Transverse colon (tissue), 4 donors: ENCODE measurements around the gene CASP10. TPM values are rescaled to one million over a fixed set of nuclear protein-coding genes. Genes with fewer than 3 reads are reported as not detected.

ENCODE experiments used
- DNase-seq: peaks from one replicate; pipeline ENCODE4 v3.0.0-alpha.2; 2019
- H3K27ac ChIP-seq, 4 donors: fragments of 200-600 bp; sonication (generic); 2 replicates each; pipeline ENCODE4 v1.5.1; 2016 to 2018; ENCODE audit warnings: inconsistent platforms in 4 of 4
- H3K27me3 ChIP-seq: fragments of 200-600 bp; sonication (generic); 2 replicates; pipeline ENCODE4 v1.5.1; 2017; ENCODE audit warnings: inconsistent platforms
- H3K36me3 ChIP-seq, 4 donors: fragments of 200-600 bp; sonication (generic); 2 replicates each; pipeline ENCODE4 v1.5.1; 2017 to 2019; ENCODE audit warnings: inconsistent platforms in 4 of 4
- H3K4me1 ChIP-seq, 4 donors: fragments of 200-600 bp; sonication (generic); 2 replicates each; pipeline ENCODE4 v1.5.1; 2017 to 2020; ENCODE audit warnings: inconsistent platforms in 4 of 4
- H3K4me3 ChIP-seq, 4 donors: fragments of 200-600 bp; sonication (generic); 1 replicate in 1 of 4; 2 replicates in 3 of 4; pipeline versions ENCODE4 v1.5.1 to v1.6.1; 2017 to 2019; ENCODE audit warnings: inconsistent platforms in 4 of 4
- H3K9me3 ChIP-seq, 2 donors: fragments of 200-600 bp; sonication (generic); 2 replicates each; pipeline ENCODE4 v1.5.1; 2017 to 2019; ENCODE audit warnings: inconsistent platforms in 2 of 2
- EP300 ChIP-seq: sonication (generic); formaldehyde crosslinking; IDR thresholded peaks from one replicate; pipeline ENCODE4 v1.6.1; 2017; ENCODE audit warnings: antibody characterized with exemption, low read depth
- POLR2A ChIP-seq: fragments of 450-650 bp; IDR thresholded peaks from one replicate; pipeline ENCODE4 v1.6.1; 2016; ENCODE audit warnings: antibody characterized with exemption, mild to moderate bottlenecking, moderate library complexity
- POLR2AphosphoS5 ChIP-seq, 3 donors: sonication (generic); formaldehyde crosslinking; IDR thresholded peaks; one replicate each; pipeline ENCODE4 v1.6.1; 2016; ENCODE audit warnings: antibody characterized with exemption in 3 of 3
- WGBS, 2 donors: methylation state at CpG; one replicate each; pipeline ENCODE4 v1.1.5; 2018; ENCODE audit warnings: low coverage in 1 of 2; 5-methylcytosine and 5-hydroxymethylcytosine counted together
- in situ Hi-C, 4 donors: fragments of 200-750 bp; cut with MboI; loops; one replicate each; pipeline versions ENCODE4 v1.15.0 to v1.15.1; 2017; ENCODE audit warnings: low sequenced_read_pairs in 3 of 4, low pct_ligation_motif_present in 1 of 4, low pct_unique_long_range_greater_than_20kb in 1 of 4
- intact Hi-C: fragments of 100-400 bp; cut with DNase I; formaldehyde crosslinking; loops from one replicate; pipeline ENCODE4 v1.15.1; 2023; ENCODE audit warnings: low total_unique reads
- total RNA-seq, 4 donors: library from RNA; depleted of rRNA; stranded (reverse); fragments of >200 nt; gene quantifications; one replicate each; pipeline ENCODE4 v1.1.0, GENCODE V29; 2016
- TF ChIP-seq, protein P1 (sequence below), 5 experiments: fragments of 200-600 bp in 3 of 5; fragments of 450-650 bp in 2 of 5; sonication (generic) in 3 of 5; IDR thresholded peaks; 1 replicate in 2 of 5; 2 replicates in 3 of 5; pipeline ENCODE4 v1.5.1; 2016 to 2017; ENCODE audit warnings: antibody characterized with exemption in 5 of 5, inconsistent platforms in 3 of 5, mild to moderate bottlenecking in 2 of 5, moderate library complexity in 1 of 5

CASP10 gene
- total RNA-seq, 4 donors from 2014 or later: 4.8 to 68.4 (median 38.1) TPM

DNA sequence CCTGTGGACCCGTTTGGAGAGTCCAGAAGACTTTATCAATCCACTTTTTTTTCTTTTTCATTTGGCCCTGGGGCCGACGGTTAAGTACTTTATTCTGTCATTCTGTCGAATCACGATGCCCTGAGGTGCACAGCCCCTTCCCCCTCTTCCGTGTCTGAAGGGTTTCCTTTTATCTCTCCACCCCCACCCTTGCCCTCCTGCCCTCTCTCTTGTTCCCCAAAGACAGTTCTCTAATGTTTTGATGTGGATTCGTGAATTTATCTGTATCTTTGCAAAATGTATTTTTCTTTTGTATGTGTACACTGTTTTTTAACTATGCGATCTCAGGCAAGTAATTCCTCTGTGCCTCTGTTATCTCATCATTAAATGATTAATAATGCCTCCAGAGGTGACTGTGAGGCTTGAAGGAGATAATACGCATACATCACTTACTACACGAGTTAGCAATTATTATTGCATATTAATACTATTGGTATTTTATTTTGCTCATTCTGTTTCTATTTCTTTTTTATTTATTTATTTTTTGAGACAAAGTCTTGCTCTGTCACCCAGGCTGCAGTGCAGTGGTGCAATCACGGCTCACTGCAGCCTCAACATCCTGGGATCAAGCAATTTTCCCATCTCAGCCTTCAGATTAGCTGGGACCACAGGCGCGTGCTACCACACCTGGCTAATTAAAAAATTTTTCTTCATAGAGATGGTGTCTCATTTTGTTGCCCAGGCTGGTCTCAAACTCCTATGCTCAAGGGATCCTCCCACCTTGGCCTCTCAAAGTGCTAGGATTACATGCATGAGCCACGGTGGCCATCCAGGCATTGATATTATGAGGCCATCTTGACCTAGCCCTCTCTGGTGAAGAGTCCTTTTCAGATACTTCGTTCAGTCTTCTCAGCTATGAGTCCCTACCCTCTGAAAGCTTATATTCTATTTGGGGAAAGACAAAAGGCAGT is 76.0 kb downstream of the CASP10 start:
- in situ Hi-C loops (no loop called here), intact Hi-C loops (loop anchor here (10.0 kb wide), 1 partner anchor 106 kb away; no protein-coding TSS in a partner anchor)
- no peaks in the 10 kb centered on the region for H3K27me3 ChIP-seq
- H3K4me1 ChIP-seq: peaks cover 7 to 62% (median 28%) of the 10 kb centered on the region in 4 donors
- TF ChIP-seq POLR2A: no peak
- TF ChIP-seq POLR2AphosphoS5 (IDR thresholded peaks at IDR 0.05): no peak
- TF ChIP-seq EP300: no peak
- TF ChIP-seq, protein P1, sequence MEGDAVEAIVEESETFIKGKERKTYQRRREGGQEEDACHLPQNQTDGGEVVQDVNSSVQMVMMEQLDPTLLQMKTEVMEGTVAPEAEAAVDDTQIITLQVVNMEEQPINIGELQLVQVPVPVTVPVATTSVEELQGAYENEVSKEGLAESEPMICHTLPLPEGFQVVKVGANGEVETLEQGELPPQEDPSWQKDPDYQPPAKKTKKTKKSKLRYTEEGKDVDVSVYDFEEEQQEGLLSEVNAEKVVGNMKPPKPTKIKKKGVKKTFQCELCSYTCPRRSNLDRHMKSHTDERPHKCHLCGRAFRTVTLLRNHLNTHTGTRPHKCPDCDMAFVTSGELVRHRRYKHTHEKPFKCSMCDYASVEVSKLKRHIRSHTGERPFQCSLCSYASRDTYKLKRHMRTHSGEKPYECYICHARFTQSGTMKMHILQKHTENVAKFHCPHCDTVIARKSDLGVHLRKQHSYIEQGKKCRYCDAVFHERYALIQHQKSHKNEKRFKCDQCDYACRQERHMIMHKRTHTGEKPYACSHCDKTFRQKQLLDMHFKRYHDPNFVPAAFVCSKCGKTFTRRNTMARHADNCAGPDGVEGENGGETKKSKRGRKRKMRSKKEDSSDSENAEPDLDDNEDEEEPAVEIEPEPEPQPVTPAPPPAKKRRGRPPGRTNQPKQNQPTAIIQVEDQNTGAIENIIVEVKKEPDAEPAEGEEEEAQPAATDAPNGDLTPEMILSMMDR (IDR thresholded peaks at IDR 0.05): no peak
- 25 to 28% methylated on average over 12 to 15 of the region's 15 CpGs for WGBS, 2 donors
- no peak for DNase-seq
- H3K36me3 ChIP-seq: no peaks in the 10 kb centered on the region
- peak overlapping the region; percentile 92 to 97 (median 94) for H3K27ac ChIP-seq
- H3K9me3 ChIP-seq: no peaks in the 10 kb centered on the region
- H3K4me3 ChIP-seq: peak overlapping the region; percentile 10 to 76 (median 54)

DNA sequence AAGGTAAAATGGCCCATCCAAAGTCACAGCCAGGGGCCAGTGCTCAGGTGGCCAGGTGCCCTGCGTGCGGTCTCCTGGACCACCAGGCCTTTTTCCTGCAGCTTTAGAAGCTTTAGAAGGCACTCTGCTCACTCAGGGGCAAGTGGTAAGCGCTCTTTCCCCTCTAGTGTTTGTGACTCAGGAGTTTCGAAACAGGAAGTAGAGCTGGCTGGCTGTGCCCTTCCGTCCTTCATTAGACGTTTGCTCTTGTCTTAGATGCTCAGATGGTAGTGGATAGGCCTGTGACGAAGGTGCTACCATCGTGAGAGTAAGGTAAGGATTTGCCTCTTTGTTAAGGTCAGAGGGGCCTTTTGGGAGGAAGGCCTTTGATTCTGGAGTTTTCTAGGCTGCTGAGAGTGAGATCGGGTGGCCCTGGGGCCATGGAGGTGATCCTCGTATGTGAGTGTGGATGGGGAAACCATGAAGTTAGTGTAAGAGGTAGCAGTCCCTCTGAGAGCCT is 77.4 kb downstream of the CASP10 start, which contains the start of gene CASP8:
TSS of gene CASP8 (plus strand) at position 235 of the 499 bp plus-strand sequence. CDS start 5,951 bp downstream, outside the sequence.
- DNase-seq: peak; percentile 62
- Histone ChIP-seq H3K4me1 (peaks cover 7 to 57% (median 20%) of the 10 kb centered on the region in 4 donors), H3K27me3 (no peaks in the 10 kb centered on the region), H3K36me3 (no peaks in the 10 kb centered on the region), H3K27ac (peak within 1 kb of the TSS; percentile 92 to 97 (median 94)), H3K4me3 (peak within 1 kb of the TSS in 2 of 4 donors; percentile 10 to 76), H3K9me3 (no peaks in the 10 kb centered on the region)
- peak; percentile 71 to 78 (median 71) for TF ChIP-seq POLR2AphosphoS5 (IDR thresholded peaks at IDR 0.05)
- peak; percentile 66 for TF ChIP-seq POLR2A
- no peak for TF ChIP-seq EP300
- TF ChIP-seq, protein P1 (IDR thresholded peaks at IDR 0.05): no peak
- WGBS, 2 donors: 65 to 82% methylated on average over 6 to 10 of the region's 10 CpGs
- intact Hi-C loops (no loop called here), in situ Hi-C loops (no loop called here)

DNA sequence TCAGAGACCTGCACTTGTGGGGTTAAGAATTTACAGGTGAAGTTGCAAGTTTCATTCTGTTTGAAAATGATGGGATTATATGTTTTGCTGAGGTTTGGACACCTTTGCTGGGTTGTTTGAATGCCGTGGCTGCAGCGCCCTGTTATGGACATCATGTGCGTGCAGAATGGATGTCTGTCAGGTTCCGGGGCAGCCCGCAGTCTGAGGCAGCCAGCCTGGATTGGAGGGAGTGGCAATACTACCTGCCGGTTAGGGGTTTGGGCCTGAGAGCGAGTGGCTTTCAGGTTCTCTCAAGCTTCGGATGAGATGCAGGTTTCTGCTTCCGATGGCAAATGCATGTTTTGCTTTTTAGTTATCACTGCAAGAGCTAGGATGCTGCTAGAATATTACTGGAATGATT is 78.5 kb downstream of the CASP10 start:
- no peaks in the 10 kb centered on the region for H3K36me3 ChIP-seq
- H3K27me3 ChIP-seq: no peaks in the 10 kb centered on the region
- H3K4me1 ChIP-seq: peaks cover 7 to 55% (median 20%) of the 10 kb centered on the region in 4 donors
- peak overlapping the region; percentile 35 to 97 (median 94) for H3K27ac ChIP-seq
- peak overlapping the region in 2 of 4 donors; percentile 10 to 39 for H3K4me3 ChIP-seq
- intact Hi-C loops (no loop called here), in situ Hi-C loops (no loop called here)
- WGBS, 2 donors: 30% methylated on average over 9 of the region's 9 CpGs; no CpG with 5 or more reads in 1 of the 2 donors
- TF ChIP-seq POLR2AphosphoS5 (IDR thresholded peaks at IDR 0.05) (no peak), POLR2A (peak; percentile 32)
- no peaks in the 10 kb centered on the region for H3K9me3 ChIP-seq
- DNase-seq: peak; percentile 57

DNA sequence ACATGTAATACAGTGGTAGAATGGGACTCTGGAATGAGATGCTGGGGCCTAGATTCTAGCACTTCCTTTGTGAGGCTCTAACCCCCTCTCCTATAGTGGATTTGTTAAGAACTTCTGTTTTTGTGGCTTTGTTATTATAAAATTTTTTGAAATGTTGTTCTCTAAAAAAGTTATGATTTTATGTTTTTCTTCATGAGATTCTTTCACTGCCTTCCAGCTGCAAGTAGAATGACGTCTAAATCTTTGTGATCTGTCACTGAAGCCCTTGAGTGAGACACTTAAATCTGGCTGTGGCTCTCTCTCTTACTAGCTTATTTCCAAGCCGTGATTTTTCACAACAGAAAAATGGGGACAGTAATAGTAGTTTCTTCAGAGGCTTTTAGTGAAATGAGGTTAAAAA is 79.0 kb downstream of the CASP10 start:
- Histone ChIP-seq H3K4me1 (peaks cover 7 to 50% (median 18%) of the 10 kb centered on the region in 4 donors), H3K9me3 (no peaks in the 10 kb centered on the region), H3K27ac (peak overlapping the region; percentile 35 to 97 (median 94)), H3K27me3 (no peaks in the 10 kb centered on the region), H3K36me3 (no peaks in the 10 kb centered on the region), H3K4me3 (peak overlapping the region in 1 of 4 donors; percentile 39)
- WGBS, 2 donors: 46 to 58% methylated on average over 2 of the region's 2 CpGs
- in situ Hi-C loops (no loop called here), intact Hi-C loops (no loop called here)
- DNase-seq: no peak
- no peak for TF ChIP-seq EP300
- TF ChIP-seq POLR2A: no peak
- TF ChIP-seq, protein P1 (IDR thresholded peaks at IDR 0.05): no peak
- no peak for TF ChIP-seq POLR2AphosphoS5 (IDR thresholded peaks at IDR 0.05)
